ENCODE data around the gene KCNQ2.

KCNQ2 gene

DNA sequence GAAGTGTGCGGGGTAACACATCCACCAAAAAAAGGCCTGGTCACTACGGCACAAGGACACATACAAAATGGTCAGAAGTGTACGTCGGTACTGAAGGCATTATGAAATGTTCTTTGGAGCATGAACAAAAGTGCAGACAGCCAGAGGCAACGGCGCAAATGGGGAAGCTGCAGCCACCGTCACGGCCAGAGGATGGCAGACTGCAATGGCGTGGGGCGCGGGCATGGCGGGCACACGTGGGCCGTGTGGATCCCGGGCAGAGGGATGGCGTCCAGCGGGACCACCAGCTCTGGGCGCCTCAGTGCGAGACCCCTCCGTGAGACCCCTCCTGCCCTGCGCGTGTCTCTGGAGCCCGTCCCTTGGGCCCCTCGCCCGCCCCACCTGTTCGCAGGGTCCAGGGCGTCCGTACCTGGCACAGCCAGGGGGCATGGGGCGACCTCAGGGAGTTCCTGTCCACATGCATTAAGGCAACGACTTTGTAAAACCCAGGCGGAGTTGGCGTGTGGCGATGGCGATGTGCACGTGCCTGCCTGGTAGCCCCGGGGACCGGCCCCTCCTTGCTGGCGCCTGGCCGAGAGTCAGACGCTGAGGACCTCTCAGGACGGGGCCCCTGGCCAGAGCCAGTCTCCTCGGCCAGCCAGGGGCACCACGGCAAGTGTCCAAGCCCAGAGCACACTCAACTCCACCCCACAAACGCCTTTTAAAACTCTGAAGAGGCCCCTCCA is 71.8 kb downstream of the KCNQ2 start:
- DNase-seq: no peak

DNA sequence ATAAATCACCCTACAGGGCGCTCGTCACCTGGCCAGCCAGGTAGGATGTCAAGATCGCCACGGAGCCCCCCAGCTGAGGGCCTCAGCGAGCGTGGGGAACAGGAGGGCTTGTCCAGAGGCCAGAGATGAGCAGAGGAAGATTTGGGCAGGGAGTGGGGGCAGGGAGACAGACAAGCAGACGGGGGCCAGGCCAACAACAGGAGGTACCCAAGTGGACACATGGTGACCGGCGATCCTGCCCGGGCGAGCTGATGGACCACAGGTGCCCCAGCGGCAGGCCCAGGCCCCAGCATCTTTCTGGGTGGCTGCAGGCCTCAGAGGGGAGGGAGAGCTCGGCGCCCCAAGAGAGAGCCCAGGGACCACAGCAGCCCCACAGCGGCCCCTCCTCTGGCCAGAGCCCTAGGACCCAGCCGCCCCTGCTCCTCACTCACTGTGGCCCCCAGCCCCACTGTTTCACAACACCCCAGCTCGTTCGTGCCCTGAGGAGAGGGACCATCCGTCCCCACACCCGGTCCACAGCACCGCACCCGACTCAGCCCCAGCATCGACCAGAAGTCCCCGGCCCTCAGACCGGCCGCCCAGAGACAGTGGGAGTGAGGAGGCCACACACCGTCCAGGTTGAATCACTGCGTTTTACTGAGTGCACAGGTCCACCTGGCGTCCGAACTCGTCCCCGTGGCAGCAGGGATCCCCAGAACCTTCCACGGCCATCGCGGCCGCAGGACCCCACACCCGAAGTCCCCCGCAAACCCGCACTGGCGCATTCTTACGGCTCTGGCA is 72.7 kb downstream of the KCNQ2 start:
- no peak for DNase-seq

DNA sequence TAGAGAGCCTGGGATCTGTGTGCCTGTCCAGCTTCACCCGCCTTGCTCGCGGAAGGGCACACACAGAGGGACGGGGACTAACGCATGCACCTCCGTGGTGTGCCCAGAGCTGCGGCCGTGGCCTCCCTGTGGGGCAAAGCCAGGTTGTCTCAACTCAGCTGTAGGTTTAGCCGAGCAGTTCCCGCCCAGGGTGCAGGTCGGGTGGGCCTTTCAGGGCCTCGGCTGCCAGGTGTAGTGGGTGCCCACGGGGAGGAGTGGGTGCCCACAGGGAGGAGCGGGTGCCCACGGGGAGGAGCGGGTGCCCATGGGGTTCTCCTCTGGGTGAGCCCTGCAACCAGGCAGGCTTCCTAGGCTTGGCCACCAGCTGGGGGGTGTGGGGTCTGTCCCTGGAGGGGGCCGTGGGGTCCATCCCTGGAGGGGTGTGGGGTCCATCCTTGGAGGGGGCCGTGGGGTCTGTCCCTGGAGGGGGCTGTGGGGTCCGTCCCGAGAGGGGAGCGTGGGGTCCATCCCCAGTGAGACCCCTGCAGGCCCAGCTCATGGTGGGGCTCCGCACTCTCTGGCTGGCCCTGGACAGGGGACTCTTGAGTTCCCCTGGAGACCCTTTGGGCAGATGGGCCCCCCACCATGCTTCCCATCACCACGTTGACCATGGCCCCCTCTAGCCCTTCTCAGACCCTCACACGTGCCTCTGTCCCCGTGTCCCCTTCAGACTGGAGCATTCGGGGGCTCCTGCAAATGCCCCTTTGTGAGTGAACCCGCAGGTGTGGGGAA is 73.5 kb downstream of the KCNQ2 start:
- DNase-seq: no peak

DNA sequence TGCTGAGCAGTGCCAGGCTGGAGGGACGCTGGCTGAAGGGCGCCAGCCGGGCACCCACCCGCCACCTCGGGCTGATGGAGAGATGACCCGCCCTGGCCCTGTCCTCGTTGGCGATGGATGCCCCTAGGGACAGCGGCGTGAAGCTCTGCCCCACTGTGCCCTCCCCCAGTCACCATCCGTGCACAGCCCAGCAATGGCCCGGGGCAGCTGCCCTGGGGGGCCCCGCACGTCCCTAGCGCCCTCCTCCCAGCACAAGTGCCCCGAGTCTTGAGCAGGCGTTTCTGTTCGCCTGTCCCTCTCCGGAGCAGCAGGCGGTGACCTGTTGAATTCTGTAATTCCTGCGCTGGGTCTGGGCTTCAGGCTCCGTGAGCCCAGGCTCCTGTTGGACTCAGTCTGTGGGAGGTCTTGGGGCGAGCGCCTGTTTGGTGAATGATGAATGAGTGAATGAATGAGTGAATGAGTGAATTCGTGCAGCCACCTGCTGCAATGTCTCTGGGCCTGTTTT is 74.5 kb downstream of the KCNQ2 start:
- no peak for DNase-seq

DNA sequence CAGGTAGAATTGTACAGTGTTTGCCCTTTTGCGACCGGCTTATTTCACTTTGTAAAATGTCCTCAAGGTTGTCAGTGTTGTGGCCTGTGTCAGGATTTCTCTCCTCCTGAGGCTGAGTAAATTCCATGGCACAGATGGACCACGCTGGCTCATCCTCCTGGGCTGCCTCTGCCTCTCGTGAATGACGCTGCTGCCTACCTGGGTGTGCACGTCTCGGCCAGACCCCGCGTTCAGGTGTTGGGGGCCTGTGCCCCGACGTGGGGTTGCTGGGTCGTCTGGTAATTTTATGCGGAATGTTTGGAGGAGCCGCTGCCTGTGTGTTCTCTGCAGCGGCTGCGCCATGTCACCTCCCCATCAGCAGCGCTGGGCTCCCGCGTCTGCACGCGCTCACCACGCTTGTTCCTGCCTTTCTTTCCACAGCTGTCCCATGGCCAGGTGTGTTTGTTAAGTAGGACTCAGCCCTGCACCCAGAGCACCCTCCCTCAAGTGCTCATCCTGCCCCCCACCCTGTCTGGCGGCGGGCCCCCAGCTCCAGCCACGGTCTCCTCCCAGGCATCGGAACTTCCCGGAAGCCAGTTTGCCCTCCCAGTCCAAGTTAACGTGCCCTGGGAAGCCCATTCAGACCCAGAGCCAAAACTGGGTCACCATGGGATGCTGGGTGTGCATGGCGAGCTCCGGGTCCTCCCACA is 75.2 kb downstream of the KCNQ2 start:
- no peak for DNase-seq

DNA sequence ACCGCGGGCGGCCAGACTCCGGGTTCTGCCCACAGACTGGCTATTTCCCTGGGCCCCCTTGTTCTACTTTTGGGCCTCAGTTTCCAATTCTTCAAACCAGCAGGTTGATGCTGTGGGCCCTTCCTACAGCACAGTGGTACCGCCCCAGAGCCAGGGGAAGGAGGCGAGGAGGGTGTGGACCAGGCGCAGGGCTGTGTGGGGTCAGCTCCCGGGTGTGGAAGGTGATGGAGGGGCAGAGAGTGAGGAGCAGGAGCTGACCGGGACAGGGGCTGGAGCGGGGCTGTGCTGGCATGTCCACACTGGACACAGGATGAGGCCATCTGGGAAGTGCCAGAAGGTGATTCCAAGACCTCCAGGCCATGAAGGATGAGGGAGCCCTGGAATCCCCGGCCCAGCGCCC is 76.2 kb downstream of the KCNQ2 start:
- no peak for DNase-seq

DNA sequence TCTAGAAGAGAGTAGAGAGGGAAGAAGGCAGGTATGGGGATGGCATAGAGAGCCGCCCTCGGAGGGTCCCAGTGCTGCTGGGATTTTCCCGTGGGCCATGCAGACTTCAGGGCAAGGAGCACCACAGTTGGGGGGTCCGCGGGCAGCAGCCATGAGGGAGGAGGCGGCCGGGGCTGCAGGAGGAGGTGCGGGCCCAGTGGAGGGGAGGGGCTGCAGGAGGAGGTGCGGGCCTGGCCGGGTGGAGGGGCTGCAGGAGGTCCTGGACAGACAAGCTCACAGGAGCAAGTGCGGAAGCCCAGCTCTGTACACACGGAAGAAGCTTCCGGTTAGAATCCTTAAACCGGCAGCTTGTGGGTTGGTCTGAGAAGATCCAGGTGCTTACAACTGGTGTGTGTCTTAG is 76.7 kb downstream of the KCNQ2 start:
- DNase-seq: no peak

DNA sequence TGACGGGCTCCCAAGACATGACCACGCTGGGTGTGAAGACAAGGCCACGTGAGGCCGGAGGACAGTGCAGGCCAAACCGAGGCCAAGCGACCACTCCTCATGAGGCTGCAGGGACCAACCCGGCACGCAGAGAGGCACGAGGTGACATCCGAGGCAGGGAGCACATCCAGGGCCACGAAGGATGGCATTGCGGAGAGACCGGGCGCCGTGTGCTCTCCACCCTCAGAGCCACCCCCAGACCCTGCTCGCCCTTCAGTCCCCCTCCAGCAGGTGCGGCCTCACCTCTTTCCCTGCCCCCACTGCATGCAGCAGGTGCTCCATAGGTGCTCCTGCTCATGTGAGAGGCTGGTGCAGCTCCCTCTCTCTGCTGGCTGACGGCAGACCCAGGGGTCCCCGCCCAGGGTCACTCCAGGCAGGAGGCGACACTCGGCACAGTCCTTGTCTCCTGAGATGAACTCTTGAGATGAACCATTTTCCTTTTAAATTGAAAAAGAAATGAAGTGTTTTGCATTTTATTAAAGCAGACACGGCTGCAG is 77.5 kb downstream of the KCNQ2 start:
- DNase-seq: no peak

DNA sequence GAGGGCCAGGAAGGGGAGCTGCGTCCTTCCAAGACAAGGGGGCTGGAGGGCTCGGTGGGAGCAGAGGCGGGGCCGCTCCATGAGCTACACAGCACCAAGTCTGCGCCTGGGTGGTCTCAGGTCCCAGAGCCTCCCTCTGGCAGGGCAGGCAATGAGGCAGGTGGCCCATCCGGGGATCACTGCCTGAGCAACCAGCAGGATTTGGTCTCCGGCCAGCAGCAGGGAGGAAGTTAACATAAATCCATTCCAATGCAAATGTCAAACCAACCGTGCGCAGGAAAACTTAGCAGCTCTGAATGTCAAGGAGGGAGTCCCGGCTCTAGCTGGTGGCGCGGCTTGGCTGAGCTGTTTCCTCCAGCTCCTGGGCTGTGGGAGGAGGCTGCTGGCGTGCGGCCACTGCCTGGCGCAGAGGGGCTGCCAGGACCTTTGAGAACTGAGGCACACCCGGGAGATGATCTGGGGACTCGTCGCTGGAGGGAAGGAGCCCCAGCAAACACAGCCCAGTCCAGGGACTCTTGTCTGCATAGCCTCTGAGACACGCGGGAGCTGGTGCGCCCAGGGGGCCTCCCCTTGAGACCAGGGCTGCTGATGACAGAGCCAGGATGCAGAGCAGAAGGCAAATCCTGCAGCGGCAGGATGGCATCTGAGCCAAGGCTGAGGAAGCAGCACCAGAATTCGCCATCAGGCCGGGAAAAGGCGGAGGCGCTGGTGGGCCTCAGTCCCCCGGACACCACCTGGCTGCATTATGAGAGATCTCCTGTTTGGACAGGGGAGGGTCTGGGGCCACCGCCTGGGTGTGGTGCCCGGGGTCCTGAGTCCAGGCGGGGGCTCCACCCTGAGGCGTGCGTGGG is 78.2 kb downstream of the KCNQ2 start:
- no peak for DNase-seq

DNA sequence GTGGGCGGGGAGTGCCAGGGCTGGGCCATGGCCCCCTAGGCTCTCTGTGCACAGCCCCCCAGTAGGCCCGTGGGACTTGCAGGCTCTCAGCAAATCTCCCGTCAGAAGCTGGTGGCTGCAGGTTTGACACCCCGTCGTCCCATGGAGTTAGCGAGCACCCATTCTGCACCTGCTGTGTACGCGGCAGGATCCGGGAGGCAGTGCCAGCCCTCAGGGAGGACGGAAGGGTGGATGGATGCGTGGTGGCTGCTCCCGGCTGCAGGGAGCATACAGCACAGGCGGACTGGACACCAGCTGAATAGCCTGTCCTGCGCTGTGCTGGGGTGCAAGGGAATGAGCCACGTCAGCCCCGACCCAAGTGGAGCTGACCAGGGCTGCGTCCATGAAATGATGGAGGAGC is 78.9 kb downstream of the KCNQ2 start:
- DNase-seq: no peak

DNA sequence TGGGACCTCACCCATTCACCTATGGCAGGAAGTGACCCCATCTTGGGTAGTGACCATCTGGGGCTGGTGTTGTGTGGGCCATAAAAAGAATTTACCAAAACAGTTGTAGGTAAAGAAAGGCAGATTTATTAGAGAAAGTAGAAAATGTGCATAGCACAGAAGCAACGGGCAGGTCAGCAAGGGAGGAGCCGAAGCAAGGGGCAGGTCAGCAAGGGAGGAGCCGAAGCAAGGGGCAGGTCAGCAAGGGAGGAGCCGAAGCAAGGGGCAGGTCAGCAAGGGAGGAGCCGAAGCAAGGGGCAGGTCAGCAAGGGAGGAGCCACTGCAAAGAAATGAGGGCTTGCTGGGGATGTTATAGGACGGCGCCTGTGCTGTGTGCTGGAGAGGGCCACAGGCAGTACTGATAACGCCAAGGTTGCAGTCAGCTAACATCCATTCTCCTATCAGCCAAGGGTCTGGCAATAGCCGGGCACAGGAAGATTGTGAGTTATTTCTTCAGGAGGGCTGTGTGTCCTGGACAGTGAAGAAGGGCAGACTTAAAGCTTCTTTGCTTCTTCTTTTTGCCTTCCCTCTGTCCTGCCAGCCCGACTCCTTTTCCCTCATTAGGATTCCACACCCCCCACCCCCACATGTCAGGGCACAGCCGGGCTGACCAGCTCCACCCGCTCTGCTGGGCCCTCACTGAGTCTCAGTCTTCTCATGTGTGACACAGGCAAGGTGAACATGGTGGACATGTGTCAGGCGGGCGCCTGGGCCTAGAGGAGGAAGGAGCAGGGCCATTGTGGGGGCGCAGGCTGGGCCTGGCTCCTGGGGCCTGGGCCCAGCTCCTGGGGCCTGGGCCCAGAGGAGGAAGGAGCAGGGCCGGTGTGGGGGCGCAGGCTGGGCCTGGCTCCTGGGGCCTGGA is 79.7 kb downstream of the KCNQ2 start:
- no peak for DNase-seq

DNA sequence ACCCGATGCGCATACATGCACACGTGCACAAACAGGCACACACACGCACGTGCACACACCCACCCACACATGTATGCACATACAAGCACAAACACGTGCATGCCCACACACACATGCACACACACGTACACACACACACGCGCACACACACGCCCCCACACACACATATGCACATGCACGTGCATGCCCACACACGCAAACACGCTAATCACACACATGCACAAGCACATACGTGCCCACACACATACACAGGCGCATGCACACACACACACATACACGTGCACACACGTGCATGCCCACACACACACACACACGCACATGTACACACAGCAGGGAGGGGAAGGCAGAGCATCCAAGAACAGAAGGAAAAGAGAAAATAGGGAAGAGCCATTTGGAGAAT is 84.5 kb downstream of the KCNQ2 start:
- DNase-seq: no peak

DNA sequence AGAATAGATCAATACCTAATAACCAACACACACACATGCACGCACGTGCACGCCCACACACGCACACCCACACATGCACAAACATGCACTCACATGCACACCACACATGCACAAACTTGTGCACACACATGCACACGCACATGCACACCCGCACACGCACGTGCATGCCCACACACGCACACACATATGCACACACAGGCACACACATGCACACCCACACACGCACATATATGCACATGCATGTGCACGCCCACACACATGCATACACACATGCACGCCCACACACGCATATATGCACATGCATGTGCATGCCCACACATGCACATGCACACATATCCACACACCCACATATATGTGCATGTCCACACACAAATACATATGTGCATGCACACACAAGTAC is 85.1 kb downstream of the KCNQ2 start:
- DNase-seq: no peak

DNA sequence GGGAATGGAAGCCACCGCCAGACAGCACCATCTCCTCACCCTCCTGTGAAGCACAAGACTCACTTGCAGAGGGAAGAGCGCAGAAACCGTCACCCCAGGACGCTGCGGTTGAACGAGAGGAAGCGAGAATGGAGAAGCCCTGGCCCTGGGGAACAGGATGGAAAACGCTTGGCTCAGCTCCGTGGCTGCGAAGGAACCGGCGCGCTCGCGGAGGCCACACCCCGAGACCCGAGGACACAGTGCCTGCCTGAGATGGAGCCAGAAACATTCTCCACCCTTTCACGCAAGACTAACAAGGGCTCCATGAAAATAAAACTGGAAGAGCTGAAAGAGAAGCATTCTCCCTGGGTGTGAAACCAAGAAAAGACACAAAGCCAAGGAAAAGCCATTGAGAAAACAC is 86.0 kb downstream of the KCNQ2 start:
- DNase-seq: no peak

DNA sequence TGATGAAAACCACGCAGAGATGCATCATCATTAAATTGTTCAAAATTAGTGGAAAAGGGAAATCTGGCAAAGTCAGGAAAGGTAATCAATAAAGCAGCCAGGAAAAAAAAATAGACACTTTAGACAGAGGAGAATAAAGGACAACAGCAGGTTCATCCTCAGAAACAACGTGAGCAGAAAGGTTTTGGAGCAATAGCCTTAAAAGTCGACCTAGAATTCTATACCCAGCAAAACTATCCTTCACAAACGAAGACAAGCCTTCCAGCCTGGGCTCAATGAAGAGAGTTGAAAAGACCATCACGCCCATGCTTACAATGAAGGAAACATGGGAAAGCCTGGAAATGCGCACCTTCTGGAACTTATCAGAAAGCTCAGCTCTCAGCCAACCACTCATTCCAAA is 86.6 kb downstream of the KCNQ2 start:
- no peak for DNase-seq

DNA sequence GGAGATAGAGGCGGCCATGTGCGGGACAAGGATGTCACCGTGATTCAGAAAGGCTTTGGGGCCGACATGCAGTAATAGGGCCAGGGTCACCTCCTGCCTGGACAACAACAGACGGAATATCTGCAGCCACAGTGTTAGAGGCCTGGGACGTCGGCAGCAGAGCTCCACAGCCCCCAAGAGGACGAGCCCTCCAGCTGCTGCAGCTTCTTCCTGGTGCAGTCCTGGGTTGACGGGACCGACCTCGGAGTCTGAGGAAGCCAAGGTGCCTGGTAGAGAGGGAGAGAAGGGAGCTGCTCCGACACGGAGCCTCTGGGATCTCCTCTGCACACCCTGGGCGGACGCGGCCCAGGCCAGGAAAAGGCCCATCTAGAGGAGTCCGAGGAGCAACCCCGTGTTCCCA is 88.1 kb downstream of the KCNQ2 start:
- no peak for DNase-seq

DNA sequence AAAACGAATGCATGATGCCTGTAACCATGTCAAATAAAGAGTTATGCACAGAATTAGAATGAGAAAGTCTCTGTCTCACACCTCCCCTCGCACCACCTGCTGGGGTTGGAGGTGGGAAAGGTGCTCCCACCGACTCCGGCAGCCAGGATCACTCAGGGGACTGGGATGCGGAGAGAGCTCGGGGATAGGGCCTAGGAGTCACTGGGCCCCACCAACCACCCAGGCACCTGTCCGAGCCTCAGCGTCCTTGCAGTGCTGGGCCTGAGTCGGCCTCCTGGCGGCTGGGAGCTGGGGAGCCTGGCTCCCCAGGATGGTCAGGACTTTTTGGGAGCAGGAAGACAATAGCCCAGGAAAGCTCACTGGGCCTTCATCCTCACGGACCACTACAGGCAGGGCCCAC is 88.9 kb downstream of the KCNQ2 start:
- DNase-seq: no peak

DNA sequence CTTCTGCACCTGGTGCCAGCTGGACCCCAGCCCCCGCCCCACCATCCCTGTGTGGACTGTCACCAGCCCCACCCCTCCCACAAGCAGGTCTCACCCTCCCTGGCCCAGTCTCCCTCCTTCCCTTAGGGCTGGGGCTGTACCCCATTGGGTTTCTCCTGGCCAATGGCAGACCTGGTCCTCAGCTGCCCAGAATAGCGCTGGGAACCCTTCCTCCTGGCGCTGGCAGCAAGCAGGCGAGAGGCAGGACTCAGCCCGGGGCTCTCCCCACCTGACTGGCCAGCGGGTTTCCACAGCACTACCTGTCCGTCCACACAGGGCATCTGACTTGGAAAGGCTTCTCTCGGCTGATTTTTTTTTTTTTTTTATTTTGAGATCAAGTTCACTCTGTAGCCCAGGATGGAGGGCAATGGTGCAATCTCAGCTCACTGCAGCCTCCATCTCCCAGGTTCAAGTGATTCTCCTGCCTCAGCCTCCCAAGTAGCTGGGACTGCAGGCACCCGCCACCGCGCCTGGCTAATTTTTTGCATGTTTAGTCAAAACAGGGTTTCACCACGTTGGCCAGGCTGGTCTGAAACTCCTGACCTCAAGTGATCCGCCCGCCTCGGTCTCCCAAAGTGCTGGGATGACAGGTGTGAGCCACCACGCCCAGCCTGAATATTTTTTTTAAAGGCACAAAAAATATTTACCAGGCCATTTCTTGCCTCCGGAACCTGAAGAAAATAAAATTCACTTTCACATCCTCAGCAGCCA is 89.7 kb downstream of the KCNQ2 start:
- no peak for DNase-seq

DNA sequence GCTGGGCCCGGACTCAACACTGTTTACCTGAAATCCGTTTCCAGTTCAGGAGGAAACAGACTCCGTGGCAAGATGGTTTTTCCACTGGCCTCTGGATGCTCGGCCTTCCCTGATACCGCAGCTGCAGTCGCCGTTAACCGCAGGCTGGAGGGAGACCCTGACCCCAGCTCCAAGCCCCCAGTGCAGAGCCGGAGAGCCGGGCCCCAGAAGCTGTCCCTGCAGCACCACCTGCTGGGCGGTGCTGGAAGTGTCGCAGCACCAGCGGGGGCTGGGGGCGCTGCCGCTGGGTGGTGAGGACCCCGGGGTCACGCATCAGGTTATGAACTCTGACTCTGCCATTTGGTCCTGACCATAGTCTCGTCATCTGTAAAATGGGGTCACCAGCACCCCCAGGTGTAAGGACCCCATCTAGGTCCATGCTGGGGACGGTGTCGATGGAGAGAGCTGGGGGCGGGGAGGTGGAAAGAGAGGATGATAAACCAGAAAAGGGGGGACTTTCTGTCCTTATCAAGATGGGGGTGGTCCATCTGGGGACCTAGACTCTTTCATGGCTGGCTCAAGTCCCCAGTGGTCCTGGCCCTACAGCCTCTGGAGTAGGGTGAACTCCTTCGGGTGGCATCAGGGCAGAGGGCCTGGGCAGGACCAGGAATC is 90.5 kb downstream of the KCNQ2 start:
- DNase-seq: peak; percentile 52

All from NCI-H82 (cell line).